Measurements from ENCODE around the gene ABCA6. TPM values are rescaled to one million over a fixed set of nuclear protein-coding genes. Genes with fewer than 3 reads are reported as not detected.

Gene ABCA6
- total RNA-seq, 1 donor from 2014 or later = 18.5 TPM

- no peaks in the 10 kb centered on the region for H3K4me1 ChIP-seq
- no peak overlapping the region for H3K4me3 ChIP-seq
- H3K27ac ChIP-seq (replicated peaks) = peak overlapping the region; percentile 78
- no peaks in the 10 kb centered on the region for H3K9me3 ChIP-seq (replicated peaks)
- no peak for TF ChIP-seq CTCF (IDR thresholded peaks at IDR 0.05; ENCODE audit: borderline replicate concordance)
- no peaks in the 10 kb centered on the region for H3K27me3 ChIP-seq (ENCODE audit: low read depth)
- intact Hi-C loops (cut with micrococcal nuclease) = no loop called here
- H3K36me3 ChIP-seq = peaks cover 9% of the 10 kb centered on the region
- no peak for DNase-seq
These were observed 2.9 kb upstream of the ABCA6 start for GRCh38 chr17:69144331-69145255.

DNA sequence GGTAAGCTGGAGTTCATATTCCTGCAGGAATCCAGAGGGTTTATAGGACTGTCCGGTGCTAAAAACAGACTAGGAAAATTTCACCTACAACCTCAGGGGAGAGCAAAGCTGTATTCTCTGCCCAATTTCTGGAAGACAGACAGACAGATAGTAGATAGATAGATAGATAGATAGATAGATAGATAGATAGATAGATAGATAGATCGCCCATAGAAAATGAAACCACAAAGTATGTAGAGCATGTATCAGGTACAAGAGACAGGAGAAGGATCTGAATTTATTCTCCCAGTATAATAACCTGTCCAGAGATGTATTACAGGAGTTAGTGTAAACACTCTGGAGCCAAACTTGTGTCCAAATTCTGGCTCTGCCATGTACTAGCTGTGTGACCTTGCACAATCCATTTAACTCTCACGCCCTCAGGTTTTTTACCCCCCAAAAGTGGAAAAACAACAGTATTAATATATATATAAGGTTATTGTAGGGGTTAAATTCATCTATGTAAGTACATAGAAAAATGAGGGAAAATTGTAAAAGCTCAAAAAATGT is 2.1 kb upstream of the ABCA6 start:
- Histone ChIP-seq H3K27me3 (ENCODE audit: low read depth) (no peaks in the 10 kb centered on the region), H3K36me3 (peaks cover 2% of the 10 kb centered on the region), H3K9me3 (replicated peaks) (no peaks in the 10 kb centered on the region), H3K4me1 (no peaks in the 10 kb centered on the region), H3K27ac (replicated peaks) (peak overlapping the region; percentile 78), H3K4me3 (no peak overlapping the region)
- TF ChIP-seq CTCF (IDR thresholded peaks at IDR 0.05; ENCODE audit: borderline replicate concordance) = no peak
- DNase-seq = no peak
- intact Hi-C loops (cut with micrococcal nuclease) = no loop called here

GRCh38 chr17:69143151-69143550 is 1.5 kb upstream of the ABCA6 start:
- Histone ChIP-seq H3K36me3 (peaks cover under 1% of the 10 kb centered on the region), H3K4me1 (no peaks in the 10 kb centered on the region), H3K27ac (replicated peaks) (peak overlapping the region; percentile 78), H3K4me3 (no peak overlapping the region), H3K27me3 (ENCODE audit: low read depth) (no peaks in the 10 kb centered on the region), H3K9me3 (replicated peaks) (no peaks in the 10 kb centered on the region)
- TF ChIP-seq CTCF (IDR thresholded peaks at IDR 0.05; ENCODE audit: borderline replicate concordance) = no peak
- intact Hi-C loops (cut with micrococcal nuclease) = no loop called here
- no peak for DNase-seq

DNA sequence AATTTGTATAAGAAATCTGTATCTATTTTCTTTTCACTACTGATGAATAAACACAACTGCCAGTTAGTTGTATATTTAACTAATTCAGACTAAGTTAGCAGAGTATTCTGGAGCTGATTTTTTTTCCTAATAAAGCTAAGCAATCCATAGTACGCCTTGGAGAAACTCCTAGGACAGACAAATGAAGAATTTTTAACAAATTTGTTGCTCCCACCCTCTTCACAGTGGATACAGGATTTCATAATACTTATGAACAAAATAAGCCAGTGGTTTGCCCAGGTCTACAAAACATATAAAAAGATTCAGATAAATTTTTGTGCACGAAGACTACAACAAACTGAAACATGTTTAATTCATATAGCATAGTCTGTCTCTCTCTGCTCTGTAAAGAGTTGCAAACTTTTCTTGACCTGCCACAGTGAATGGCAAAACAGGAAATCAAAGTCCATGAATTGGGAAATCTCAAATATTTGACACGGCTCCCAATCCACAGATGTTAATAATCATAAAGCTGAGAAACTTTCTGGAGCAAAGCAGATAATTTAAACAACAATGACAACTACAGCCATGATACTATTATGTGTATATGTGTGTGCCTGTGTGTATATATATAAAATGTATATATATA is 594 bp upstream of the ABCA6 start:
- peaks cover 9% of the 10 kb centered on the region for H3K36me3 ChIP-seq
- peak overlapping the region; percentile 78 for H3K27ac ChIP-seq (replicated peaks)
- H3K4me1 ChIP-seq = no peaks in the 10 kb centered on the region
- peaks cover 6% of the 10 kb centered on the region for H3K9me3 ChIP-seq (replicated peaks)
- no peak for DNase-seq
- intact Hi-C loops (cut with micrococcal nuclease) = no loop called here
- TF ChIP-seq CTCF (IDR thresholded peaks at IDR 0.05; ENCODE audit: borderline replicate concordance) = no peak
- peak overlapping the region; percentile 55 for H3K4me3 ChIP-seq
- no peaks in the 10 kb centered on the region for H3K27me3 ChIP-seq (ENCODE audit: low read depth)

DNA sequence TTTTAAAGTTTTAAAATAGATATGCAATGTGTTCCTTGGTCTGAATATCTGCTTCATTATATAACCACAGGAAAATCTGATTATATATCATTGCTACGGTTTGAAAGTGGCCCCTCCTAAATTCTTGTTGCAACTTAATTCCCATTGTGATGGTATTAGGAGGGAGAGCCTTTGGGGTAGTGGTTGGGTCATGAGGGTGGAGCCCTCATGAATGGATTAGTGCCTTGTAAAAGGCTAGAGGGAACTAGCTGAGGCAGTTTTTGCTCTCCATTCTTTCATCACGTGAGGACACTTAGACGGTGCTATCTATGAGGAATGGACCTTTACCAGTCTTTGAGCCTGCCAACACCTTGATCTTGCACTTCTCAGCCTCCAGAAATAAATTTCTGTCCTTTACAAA is 7.6 kb downstream of the ABCA6 start:
- Histone ChIP-seq H3K4me3 (no peak overlapping the region), H3K27me3 (ENCODE audit: low read depth) (no peaks in the 10 kb centered on the region), H3K4me1 (no peaks in the 10 kb centered on the region), H3K9me3 (replicated peaks) (peaks cover 12% of the 10 kb centered on the region), H3K36me3 (peaks cover 42% of the 10 kb centered on the region), H3K27ac (replicated peaks) (no peak overlapping the region)
- intact Hi-C loops (cut with micrococcal nuclease) = loop anchor here (10.0 kb wide), 1 partner anchor 49 kb away; no protein-coding TSS in a partner anchor
- no peak for DNase-seq
- no peak for TF ChIP-seq CTCF (IDR thresholded peaks at IDR 0.05; ENCODE audit: borderline replicate concordance)
